AG04449 (cell line): ENCODE data around the gene ZRSR2.

ENCODE experiments used
- CTCF ChIA-PET: fragments of 350-600 bp; formaldehyde crosslinking; extraction: SDS; loops from one replicate; lab custom pipeline; 2021; ENCODE audit warnings: antibody characterized with exemption; lab: Yijun Ruan, JAX
- POLR2A ChIA-PET: fragments of 400-600, 350-600 bp; formaldehyde crosslinking; extraction: SDS; loops from one replicate; lab custom pipeline; 2020; ENCODE audit warnings: antibody characterized with exemption, inconsistent platforms; lab: Yijun Ruan, JAX
- DNase-seq: peaks from one replicate; pipeline ENCODE4 v3.0.0-alpha.2; 2010; ENCODE audit warnings: low read depth, low spot score
- H3K4me3 ChIP-seq: 2 replicates; pipeline ENCODE4 v1.5.1; 2011; ENCODE audit warnings: low read depth, mild to moderate bottlenecking, control low read depth, low read length
- TF ChIP-seq, protein P1 (sequence below): IDR thresholded peaks from one replicate; pipeline ENCODE4 v1.5.1; 2011; ENCODE audit warnings: mild to moderate bottlenecking, moderate library complexity, low read length, control low read depth, inconsistent platforms; ENCODE audit not compliant: insufficient read depth; ENCODE audit errors: missing control alignments

The ZRSR2 gene

DNA sequence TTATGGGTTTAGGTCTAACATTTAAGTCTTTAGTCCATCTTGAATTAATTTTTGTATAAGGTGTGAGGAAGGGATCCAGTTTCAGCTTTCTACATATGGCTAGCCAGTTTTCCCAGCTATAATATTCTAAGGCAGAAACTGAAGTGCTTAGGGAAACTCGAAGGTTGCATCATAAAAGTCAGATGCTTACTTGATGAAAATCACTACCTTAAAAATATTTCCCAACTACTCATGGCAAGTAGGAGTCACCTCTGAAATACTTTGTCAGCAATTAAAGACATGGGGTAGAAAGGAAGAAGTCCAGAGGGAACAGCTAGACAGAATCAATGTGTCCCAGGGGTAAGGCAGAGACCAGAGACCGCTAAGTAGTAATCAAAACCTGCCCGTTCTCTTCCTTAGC, 70.6 kb downstream of the ZRSR2 start:
- no peak for DNase-seq
- POLR2A ChIA-PET, result no interaction called here
- CTCF ChIA-PET, result no interaction called here
- H3K4me3 ChIP-seq, result no peak overlapping the region
- TF ChIP-seq, protein P1, sequence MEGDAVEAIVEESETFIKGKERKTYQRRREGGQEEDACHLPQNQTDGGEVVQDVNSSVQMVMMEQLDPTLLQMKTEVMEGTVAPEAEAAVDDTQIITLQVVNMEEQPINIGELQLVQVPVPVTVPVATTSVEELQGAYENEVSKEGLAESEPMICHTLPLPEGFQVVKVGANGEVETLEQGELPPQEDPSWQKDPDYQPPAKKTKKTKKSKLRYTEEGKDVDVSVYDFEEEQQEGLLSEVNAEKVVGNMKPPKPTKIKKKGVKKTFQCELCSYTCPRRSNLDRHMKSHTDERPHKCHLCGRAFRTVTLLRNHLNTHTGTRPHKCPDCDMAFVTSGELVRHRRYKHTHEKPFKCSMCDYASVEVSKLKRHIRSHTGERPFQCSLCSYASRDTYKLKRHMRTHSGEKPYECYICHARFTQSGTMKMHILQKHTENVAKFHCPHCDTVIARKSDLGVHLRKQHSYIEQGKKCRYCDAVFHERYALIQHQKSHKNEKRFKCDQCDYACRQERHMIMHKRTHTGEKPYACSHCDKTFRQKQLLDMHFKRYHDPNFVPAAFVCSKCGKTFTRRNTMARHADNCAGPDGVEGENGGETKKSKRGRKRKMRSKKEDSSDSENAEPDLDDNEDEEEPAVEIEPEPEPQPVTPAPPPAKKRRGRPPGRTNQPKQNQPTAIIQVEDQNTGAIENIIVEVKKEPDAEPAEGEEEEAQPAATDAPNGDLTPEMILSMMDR, result no peak

DNA sequence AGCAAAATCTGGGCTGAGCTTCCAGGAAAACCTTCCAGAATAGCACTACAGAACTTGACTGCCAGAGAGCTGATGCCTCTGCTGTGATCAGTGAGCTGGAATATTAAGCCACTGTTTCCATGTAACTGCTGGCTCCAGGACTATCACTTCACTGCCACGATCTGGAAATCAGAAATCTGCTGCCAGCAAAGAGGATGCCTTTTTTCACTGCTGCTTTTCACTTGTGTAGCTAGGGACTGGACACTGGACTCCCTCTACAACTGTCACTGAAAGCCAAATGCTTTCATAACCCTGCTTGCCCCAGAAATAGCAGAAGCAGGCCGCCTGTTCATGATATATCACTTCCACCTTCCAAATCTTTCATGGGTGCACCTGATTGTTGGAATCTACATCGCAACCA, 73.7 kb downstream of the ZRSR2 start:
- no peak for DNase-seq
- no peak overlapping the region for H3K4me3 ChIP-seq
- ChIA-PET POLR2A (no interaction called here), CTCF (no interaction called here)
- TF ChIP-seq, protein P1, result no peak

DNA sequence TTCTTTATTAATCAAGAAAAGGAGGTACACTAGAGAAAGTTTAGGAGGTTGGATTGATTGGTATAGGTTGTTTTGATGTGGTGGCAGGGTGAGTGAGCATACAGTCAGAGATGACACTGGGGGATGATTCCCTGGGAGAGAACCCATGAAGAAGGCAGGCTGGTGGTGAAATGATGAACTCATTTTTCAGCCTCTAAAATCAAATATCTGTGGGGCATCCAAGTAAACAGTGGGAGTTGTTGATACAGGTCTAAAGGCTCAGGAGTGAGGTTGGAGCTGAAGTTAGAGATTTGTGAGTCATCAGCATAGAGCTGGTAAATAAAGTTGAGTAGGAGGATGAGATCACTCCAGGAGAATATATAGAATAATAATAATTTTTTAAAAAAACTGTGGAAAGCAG, 74.3 kb downstream of the ZRSR2 start:
- ChIA-PET POLR2A (no interaction called here), CTCF (no interaction called here)
- H3K4me3 ChIP-seq, result no peak overlapping the region
- DNase-seq, result no peak
- TF ChIP-seq, protein P1, result no peak

DNA sequence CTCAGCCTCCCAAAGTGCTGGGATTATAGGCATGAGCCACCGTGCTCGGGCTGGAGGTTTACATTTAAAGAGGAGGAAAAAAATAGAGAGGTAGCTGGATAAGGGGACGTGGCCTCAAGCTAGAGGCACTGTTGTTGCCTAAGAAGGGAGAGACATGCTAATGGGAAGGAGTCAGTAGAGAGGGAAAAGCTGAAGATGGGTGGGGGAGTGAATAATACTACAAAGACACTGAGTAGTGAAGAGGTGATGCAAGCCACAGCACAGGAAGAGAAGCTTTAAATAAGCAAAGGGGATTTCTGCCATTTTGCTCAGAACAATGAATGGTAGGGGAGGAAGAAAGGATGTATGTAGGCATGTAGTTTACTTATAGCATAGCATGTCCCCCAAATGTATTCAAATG, 75.9 kb downstream of the ZRSR2 start:
- H3K4me3 ChIP-seq, result no peak overlapping the region
- TF ChIP-seq, protein P1, result no peak
- ChIA-PET CTCF (no interaction called here), POLR2A (no interaction called here)
- no peak for DNase-seq

DNA sequence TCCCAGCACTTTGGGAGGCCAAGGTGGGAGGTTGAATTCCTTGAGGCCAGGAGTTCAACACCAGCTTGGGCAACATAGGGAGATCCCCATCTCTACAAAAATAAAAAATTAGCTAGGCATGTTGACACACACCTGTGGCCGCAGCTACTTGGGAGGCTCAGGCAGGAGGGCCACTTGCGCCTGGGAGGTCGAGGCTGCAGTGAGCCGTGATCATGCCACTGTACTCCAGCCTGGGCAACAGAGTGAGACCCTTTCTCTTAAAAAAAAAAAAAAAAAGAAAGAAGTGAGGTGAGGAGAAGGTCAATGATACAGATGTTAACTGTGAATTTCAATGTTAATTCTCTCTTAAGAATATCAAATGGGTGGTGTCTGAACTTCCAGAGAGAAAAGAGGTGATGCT, 79.4 kb downstream of the ZRSR2 start:
- CTCF ChIA-PET, result no interaction called here
- TF ChIP-seq, protein P1, result no peak
- no peak overlapping the region for H3K4me3 ChIP-seq
- POLR2A ChIA-PET, result no interaction called here
- DNase-seq, result no peak

DNA sequence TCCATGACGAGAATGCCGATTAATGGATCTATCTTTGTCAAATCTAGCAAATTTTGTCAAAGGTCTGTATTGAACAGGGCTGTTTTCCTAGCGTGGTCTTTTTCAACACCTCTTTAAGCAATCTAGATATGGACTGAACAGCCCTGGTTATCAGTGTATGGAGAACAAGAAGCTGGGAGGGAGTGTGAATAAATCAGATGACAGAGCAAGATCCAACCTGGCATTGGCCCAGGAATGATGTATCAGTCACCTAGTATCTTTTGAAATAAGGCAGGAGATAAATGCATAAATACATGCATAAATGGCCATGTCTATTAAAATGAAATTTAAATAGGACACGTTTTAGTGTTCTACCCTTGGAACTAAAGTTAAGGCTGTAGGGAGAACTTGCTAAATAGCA, 80.0 kb downstream of the ZRSR2 start:
- DNase-seq, result no peak
- ChIA-PET CTCF (no interaction called here), POLR2A (no interaction called here)
- H3K4me3 ChIP-seq, result no peak overlapping the region
- TF ChIP-seq, protein P1, result no peak
